MCF 10A (cell line): Measurements from ENCODE around the gene ZNF71. TPM values are rescaled to one million over a fixed set of nuclear protein-coding genes. Genes with fewer than 3 reads are reported as not detected.

Source experiments
- BruUV-seq: library from RNA; stranded (reverse); fragments of 400-500 nt; replicated peaks from 2 replicates; lab custom pipeline; 2021; lab: Mats Ljungman, UMichigan
- CTCF ChIA-PET: fragments of 300-600 bp; sonication (Branson Sonifier 250); formaldehyde crosslinking; extraction: SDS; loops from one replicate; lab custom pipeline; 2021; ENCODE audit warnings: antibody characterized with exemption, inconsistent platforms; lab: Yijun Ruan, JAX
- POLR2A ChIA-PET: fragments of 300-600, 350-650 bp; sonication (Branson Sonifier 250); formaldehyde crosslinking; extraction: SDS; loops from one replicate; lab custom pipeline; 2020; ENCODE audit warnings: antibody characterized with exemption, inconsistent platforms; lab: Yijun Ruan, JAX
- DNase-seq: peaks from one replicate; pipeline ENCODE4 v3.0.0-alpha.2; 2018; ENCODE audit not compliant: unreplicated experiment
- H3K27ac Mint-ChIP-seq: one replicate; pipeline ENCODE4 v1.8.0; 2022; ENCODE audit warnings: mild to moderate bottlenecking, low read depth, mixed read lengths; ENCODE audit not compliant: unreplicated experiment
- H3K27me3 Mint-ChIP-seq: one replicate; pipeline ENCODE4 v1.8.0; 2022; ENCODE audit warnings: mixed read lengths; ENCODE audit not compliant: insufficient read depth, unreplicated experiment
- H3K36me3 Mint-ChIP-seq: one replicate; pipeline ENCODE4 v1.8.0; 2022; ENCODE audit warnings: mild to moderate bottlenecking, moderate library complexity, mixed read lengths; ENCODE audit not compliant: insufficient read depth, unreplicated experiment
- H3K4me1 Mint-ChIP-seq: one replicate; pipeline ENCODE4 v1.8.0; 2022; ENCODE audit warnings: mixed read lengths; ENCODE audit not compliant: insufficient read depth, unreplicated experiment
- H3K4me3 Mint-ChIP-seq: one replicate; pipeline ENCODE4 v1.8.0; 2022; ENCODE audit warnings: mild to moderate bottlenecking, moderate library complexity, mixed read lengths; ENCODE audit not compliant: unreplicated experiment
- H3K9me3 Mint-ChIP-seq: one replicate; pipeline ENCODE4 v1.8.0; 2022; ENCODE audit warnings: mixed read lengths; ENCODE audit not compliant: unreplicated experiment
- CTCF ChIP-seq: fragments of 200-600 bp; IDR thresholded peaks from one replicate; pipeline ENCODE4 v1.8.0; 2022; ENCODE audit warnings: antibody characterized with exemption, mild to moderate bottlenecking; ENCODE audit not compliant: unreplicated experiment
- intact Hi-C: fragments of 100-400 bp; cut with micrococcal nuclease; formaldehyde crosslinking; loops from 2 replicates; pipeline ENCODE4 v1.14.1; 2022
- total RNA-seq: library from RNA; stranded (reverse); gene quantifications from 2 replicates; pipeline ENCODE4 v1.2.3, GENCODE V29; 2022

The ZNF71 gene
- total RNA-seq, 1 experiment from 2014 or later, result 4.0 TPM

- intact Hi-C loops, result no loop called here
- Mint-ChIP-seq H3K9me3 (peaks cover 36% of the 10 kb centered on the region), H3K27ac (no peak overlapping the region), H3K36me3 (peaks cover 4% of the 10 kb centered on the region), H3K4me1 (no peaks in the 10 kb centered on the region), H3K4me3 (no peak overlapping the region), H3K27me3 (no peaks in the 10 kb centered on the region)
- TF ChIP-seq CTCF, result no peak
- BruUV-seq, result no TSS peak
- ChIA-PET POLR2A (no interaction called here), CTCF (no interaction called here)
- no peak for DNase-seq
Observed at GRCh38 chr19:56611288-56611687, 16.2 kb downstream of the ZNF71 start.

- intact Hi-C loops, result no loop called here
- DNase-seq, result no peak
- Mint-ChIP-seq H3K4me1 (no peaks in the 10 kb centered on the region), H3K27me3 (no peaks in the 10 kb centered on the region), H3K9me3 (peaks cover 41% of the 10 kb centered on the region), H3K36me3 (peaks cover 13% of the 10 kb centered on the region), H3K4me3 (no peak overlapping the region), H3K27ac (no peak overlapping the region)
- BruUV-seq, result no TSS peak
- CTCF ChIA-PET, result interaction anchor here (0.8 kb wide), 1 partner anchor 279 kb away, joined by 3 read pairs; no protein-coding TSS in a partner anchor
- POLR2A ChIA-PET, result no interaction called here
- TF ChIP-seq CTCF, result no peak
Observed at GRCh38 chr19:56612737-56613136, 17.6 kb downstream of the ZNF71 start.

GRCh38 chr19:56613639-56614038 lies 18.5 kb downstream of the ZNF71 start:
- POLR2A ChIA-PET, result no interaction called here
- intact Hi-C loops, result no loop called here
- CTCF ChIA-PET, result interaction anchor here (0.5 to 0.7 kb wide), 5 partner anchors 33 to 1074 kb away, joined by 3 to 5 read pairs (median 3); no protein-coding TSS in a partner anchor
- BruUV-seq, result no TSS peak
- Mint-ChIP-seq H3K36me3 (peaks cover 16% of the 10 kb centered on the region), H3K9me3 (peaks cover 44% of the 10 kb centered on the region), H3K27ac (no peak overlapping the region), H3K27me3 (no peaks in the 10 kb centered on the region), H3K4me1 (no peaks in the 10 kb centered on the region), H3K4me3 (no peak overlapping the region)
- no peak for TF ChIP-seq CTCF
- DNase-seq, result no peak

GRCh38 chr19:56617531-56617930 lies 22.4 kb downstream of the ZNF71 start:
- POLR2A ChIA-PET, result no interaction called here
- no peaks in the 10 kb centered on the region for H3K27me3 Mint-ChIP-seq

More at GRCh38 chr19:56617531-56617930, 22.4 kb downstream of the ZNF71 start:
- CTCF ChIA-PET, result no interaction called here
- no peaks in the 10 kb centered on the region for H3K4me1 Mint-ChIP-seq
- peaks cover 32% of the 10 kb centered on the region for H3K9me3 Mint-ChIP-seq
- no TSS peak for BruUV-seq
- H3K36me3 Mint-ChIP-seq, result peaks cover 22% of the 10 kb centered on the region
- DNase-seq, result no peak
- H3K27ac Mint-ChIP-seq, result no peak overlapping the region
- TF ChIP-seq CTCF, result no peak
- intact Hi-C loops, result no loop called here
- H3K4me3 Mint-ChIP-seq, result no peak overlapping the region
